Muscle of back (tissue), 11 donors: ENCODE data around the gene CTNNBL1. TPM values are rescaled to one million over a fixed set of nuclear protein-coding genes. Genes with fewer than 3 reads are reported as not detected.

Experiments used
- DNase-seq, 3 donors: peaks; one replicate each; pipeline versions ENCODE4 v3.0.0 to v3.0.0-alpha.2; 2013
- polyA plus RNA-seq, 10 donors: library from polyadenylated mRNA; unstranded; fragments of 120-200 nt; gene quantifications; one replicate each; pipeline ENCODE4 v1.2.1, GENCODE V29; 2013; ENCODE audit not compliant: insufficient read length in 10 of 10

CTNNBL1 gene
- polyA plus RNA-seq, 10 donors: 24.6 to 48.9 (median 30.3) TPM

DNA sequence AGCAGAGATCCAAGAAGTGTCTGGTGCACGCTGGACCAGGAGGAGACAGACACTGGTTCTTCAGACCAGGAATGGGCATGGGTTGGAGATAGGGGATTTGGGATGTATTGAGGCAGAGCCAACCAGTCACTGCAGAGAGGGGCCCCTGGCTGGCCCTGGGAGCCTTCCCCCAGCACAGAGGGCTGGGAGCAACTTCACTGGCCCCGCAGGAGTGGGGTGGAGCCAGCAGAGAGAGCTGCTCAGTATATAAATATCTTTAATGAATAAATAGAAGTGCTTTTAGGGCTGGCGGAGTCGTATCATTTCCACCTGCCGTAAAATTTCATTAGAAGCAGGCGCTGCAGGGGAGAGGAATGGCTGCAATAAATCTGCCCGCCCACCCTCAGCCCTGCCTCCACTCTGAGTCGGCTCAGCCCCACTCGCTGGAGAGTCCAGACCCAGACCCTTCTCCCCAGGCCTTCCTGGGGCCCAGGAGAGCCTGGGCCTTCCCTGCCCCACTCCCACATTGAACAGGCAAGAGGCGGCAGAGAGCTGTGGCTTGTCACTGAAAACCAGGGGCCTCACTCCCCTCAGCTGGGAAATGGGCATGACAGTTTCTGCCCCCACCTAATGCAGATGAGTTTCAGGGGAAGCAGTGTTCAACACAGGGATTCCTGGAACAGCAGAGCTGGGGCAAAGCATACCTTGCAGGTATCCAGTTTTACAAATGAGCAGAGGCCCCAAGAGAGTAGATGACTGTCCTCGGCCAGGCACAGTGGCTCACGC is 185.2 kb downstream of the CTNNBL1 start:
- DNase-seq: no peak

- no peak for DNase-seq
These were observed 186.0 kb downstream of the CTNNBL1 start for GRCh38 chr20:37879843-37880242.

GRCh38 chr20:37880726-37881591 is 187.1 kb downstream of the CTNNBL1 start:
- DNase-seq: peak; percentile 69 to 83 (median 69)

GRCh38 chr20:37881601-37882343 is 187.9 kb downstream of the CTNNBL1 start:
- DNase-seq: no peak

DNA sequence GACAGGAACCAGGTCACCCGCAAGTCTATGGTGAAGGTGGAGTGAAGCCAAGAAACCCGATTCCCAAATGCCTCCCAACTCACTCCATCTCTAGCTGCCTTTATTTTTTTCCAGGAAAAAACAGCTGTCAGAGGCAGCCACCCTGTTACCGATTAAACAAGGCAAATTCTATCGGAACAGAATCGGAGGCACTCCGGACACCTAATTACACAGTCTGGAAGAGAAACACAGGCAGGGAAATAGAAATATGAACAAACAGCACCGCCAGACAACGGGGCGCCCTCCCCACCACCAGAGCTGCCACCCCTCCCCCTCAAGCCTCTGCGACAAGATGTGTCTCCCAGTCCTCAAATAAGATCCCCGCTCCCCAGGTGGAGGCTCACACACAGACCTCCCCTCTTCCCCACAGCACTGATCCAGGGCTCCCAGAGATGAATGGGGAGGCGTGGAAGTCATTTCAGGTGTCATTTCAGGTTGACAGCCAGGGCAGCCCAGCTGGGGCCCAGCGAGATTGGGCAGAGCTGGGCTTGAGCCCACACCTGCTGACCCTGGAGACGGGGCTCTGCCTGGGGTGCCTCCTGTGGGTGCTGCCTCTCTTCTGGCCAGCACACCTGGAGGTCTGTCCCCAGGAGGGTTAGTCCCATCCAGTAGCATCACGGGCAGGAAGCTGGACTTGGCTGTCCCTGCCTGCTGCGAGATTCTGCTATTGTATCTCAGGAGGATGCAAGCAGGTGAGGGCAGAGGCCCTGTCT is 189.3 kb downstream of the CTNNBL1 start:
- no peak for DNase-seq

DNA sequence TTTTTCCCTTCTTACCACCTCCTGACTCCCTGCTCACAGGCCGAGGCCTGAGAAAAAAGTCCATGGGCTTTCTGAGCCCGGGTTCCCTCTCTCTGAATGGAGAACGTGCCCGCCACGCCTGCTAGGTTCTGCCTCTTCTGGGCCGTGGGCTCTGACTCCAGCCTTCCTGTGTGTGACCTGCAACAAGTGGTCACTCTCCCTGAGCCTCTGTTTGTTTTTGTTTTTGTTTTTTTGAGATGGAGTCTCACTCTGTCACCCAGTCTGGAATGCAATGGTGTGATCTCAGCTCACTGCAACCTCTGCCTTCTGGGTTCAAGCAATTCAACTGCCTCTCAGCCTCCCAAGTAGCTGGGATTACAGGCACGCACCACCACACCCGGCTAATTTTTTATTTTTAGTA is 191.2 kb downstream of the CTNNBL1 start:
- no peak for DNase-seq

DNA sequence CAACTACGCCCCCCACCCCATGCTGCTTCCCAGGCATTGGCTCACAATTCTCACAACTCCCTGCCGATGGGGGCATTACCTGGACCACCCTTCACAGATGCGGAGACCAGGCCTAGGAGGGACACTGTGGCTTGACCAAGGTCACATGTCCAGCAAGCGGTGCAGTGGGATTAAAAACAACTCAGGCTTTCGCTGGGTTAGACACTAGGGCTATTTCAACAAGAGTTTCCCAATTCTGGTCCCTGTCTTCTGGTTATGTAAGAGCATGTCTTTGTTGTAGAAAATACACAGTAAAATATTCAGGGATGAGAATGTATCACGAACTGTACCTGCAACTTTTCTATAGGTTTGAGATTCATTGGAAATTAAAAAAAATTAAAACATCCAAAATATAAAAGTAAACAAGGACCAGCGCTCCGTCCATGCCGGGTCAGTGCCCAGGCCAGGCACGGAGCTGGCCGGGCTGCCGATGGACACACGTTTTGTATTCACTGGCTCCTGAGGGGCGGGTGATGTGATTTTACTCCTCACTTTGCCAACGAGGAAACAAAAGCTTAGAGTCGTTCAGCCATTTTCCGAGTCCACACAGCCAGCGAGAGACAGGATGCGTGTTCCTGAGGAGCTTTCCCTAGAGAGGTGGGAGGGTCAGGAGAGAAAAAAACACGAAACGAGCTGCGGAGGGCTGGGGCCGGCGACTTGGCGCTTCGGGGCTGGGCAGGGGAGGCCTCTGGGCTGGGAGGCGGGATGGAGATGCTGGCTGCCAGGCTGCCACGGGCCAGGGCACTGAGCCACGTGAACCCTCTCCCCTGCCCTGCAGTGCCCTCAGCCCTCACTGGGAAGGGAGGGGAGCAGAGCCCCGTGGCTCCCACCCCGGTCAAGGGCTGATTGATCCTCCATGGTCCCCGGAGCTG is 192.0 kb downstream of the CTNNBL1 start:
- DNase-seq: no peak

GRCh38 chr20:37886851-37887297 is 193.0 kb downstream of the CTNNBL1 start:
- DNase-seq: no peak

- no peak for DNase-seq
These were observed 194.8 kb downstream of the CTNNBL1 start for GRCh38 chr20:37888641-37889040.

GRCh38 chr20:37890108-37890507 is 196.3 kb downstream of the CTNNBL1 start:
- DNase-seq: no peak

- no peak for DNase-seq
These were observed 196.8 kb downstream of the CTNNBL1 start for GRCh38 chr20:37890643-37891042.

DNA sequence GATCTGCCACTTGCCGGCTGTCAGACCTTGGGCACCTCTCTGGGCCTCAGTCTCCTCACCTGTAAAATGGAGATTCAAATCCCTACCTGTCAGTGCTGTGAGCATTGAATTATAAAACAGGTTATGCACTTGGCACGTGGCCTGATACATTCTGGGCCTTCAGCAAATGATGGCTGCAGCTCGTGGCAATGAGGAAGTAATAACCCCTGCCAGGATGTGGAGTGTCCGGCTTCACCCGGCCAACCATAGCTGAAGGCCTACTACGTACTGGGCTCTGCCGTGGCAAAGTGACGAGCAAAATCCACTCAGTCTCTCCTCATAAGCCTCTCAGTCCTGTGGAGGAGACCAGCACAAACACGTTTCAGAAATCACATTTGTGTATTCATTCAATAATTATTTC is 198.2 kb downstream of the CTNNBL1 start:
- no peak for DNase-seq

GRCh38 chr20:37893566-37894241 is 199.9 kb downstream of the CTNNBL1 start:
- DNase-seq: no peak

GRCh38 chr20:37894454-37894853 is 200.6 kb downstream of the CTNNBL1 start:
- no peak for DNase-seq

- DNase-seq: no peak
These were observed 201.3 kb downstream of the CTNNBL1 start for GRCh38 chr20:37895166-37895565.

DNA sequence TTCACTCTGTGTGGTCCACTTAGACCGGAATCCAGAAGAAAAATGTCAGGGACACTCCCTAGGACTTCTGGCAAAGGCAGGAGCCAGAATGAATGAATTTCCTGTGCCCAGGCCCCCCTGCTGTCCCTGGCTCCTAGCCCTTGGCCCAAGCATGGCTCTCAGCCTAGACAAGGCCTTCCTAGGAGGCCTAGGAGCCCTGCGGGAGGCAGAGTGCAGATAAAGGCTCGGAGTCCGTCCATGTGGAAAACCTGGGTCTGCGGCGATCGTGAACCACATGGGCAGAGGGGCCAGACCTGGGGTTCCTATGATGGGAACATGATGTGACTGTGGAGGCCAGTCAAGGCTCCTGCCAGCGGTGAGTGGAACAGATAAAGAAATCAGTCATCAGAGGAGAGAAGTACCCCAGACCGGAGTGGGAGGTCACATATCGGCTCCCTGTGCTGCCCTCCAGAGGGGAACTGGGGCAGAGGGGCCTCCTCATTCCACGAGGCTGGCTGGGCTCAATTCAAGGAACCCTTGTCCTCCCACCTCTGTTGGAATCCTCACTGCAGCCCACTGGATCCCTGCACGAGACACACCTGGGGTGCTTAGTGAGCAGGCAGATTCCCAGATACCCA is 203.2 kb downstream of the CTNNBL1 start:
- DNase-seq: no peak

- DNase-seq: no peak
These were observed 204.6 kb downstream of the CTNNBL1 start for GRCh38 chr20:37898233-37899104.
